ENCODE measurements around the gene UVSSA. TPM values are rescaled to one million over a fixed set of nuclear protein-coding genes. Genes with fewer than 3 reads are reported as not detected.
A peak's percentile ranks its signal among the peaks of the same experiment; 100 is the strongest.

UVSSA gene
- total RNA-seq, 2 donors from 2014 or later: 50.4 to 61.6 TPM

GRCh38 chr4:1365271-1366178 is 18.5 kb downstream of the UVSSA start:
- no peaks in the 10 kb centered on the region for H3K27me3 Mint-ChIP-seq (ENCODE audit: insufficient read depth)
- H3K4me3 Mint-ChIP-seq: no peak overlapping the region
- Histone ChIP-seq H3K9me3 (ENCODE audit: control insufficient read depth, low read length) (no peaks in the 10 kb centered on the region), H3K4me1 (ENCODE audit: control insufficient read depth, insufficient read depth, low read length) (no peaks in the 10 kb centered on the region), H3K27me3 (ENCODE audit: control insufficient read depth, insufficient read depth, low read length, poor library complexity, severe bottlenecking) (no peaks in the 10 kb centered on the region), H3K36me3 (ENCODE audit: control insufficient read depth, insufficient read depth, low read length) (no peaks in the 10 kb centered on the region), H3K9ac (ENCODE audit: extremely low read depth, low read length, poor library complexity, severe bottlenecking) (no peak overlapping the region), H3K4me3 (ENCODE audit: low read length) (no peak overlapping the region), H3K27ac (ENCODE audit: low read depth, low read length) (no peak overlapping the region)
- H3K36me3 Mint-ChIP-seq (ENCODE audit: low read depth): peaks cover 9% of the 10 kb centered on the region
- peak; percentile 58 for TF ChIP-seq CTCF (conservative IDR thresholded peaks at IDR 0.05)
- WGBS, 2 experiments (ENCODE audit: insufficient coverage in 1 of 2, insufficient read length in 1 of 2): 89 to 93% methylated on average over 16 to 25 of the region's 25 CpGs
- peak; percentile 63 for DNase-seq
- H3K27ac Mint-ChIP-seq: no peak overlapping the region
- no peaks in the 10 kb centered on the region for H3K9me3 Mint-ChIP-seq
- no peaks in the 10 kb centered on the region for H3K4me1 Mint-ChIP-seq

GRCh38 chr4:1366371-1367229 is 19.6 kb downstream of the UVSSA start:
- no peaks in the 10 kb centered on the region for H3K27me3 Mint-ChIP-seq (ENCODE audit: insufficient read depth)
- Histone ChIP-seq H3K4me1 (ENCODE audit: control insufficient read depth, insufficient read depth, low read length) (no peaks in the 10 kb centered on the region), H3K27me3 (ENCODE audit: control insufficient read depth, insufficient read depth, low read length, poor library complexity, severe bottlenecking) (no peaks in the 10 kb centered on the region), H3K36me3 (ENCODE audit: control insufficient read depth, insufficient read depth, low read length) (peaks cover 3% of the 10 kb centered on the region), H3K9ac (ENCODE audit: extremely low read depth, low read length, poor library complexity, severe bottlenecking) (no peak overlapping the region), H3K27ac (ENCODE audit: low read depth, low read length) (no peak overlapping the region), H3K9me3 (ENCODE audit: control insufficient read depth, low read length) (no peaks in the 10 kb centered on the region), H3K4me3 (ENCODE audit: low read length) (no peak overlapping the region)
- H3K36me3 Mint-ChIP-seq (ENCODE audit: low read depth): peaks cover 17% of the 10 kb centered on the region
- WGBS, 2 experiments (ENCODE audit: insufficient coverage in 1 of 2, insufficient read length in 1 of 2): 93 to 95% methylated on average over 23 to 35 of the region's 35 CpGs
- no peak overlapping the region for H3K27ac Mint-ChIP-seq
- no peak overlapping the region for H3K4me3 Mint-ChIP-seq
- DNase-seq: no peak
- H3K9me3 Mint-ChIP-seq: no peaks in the 10 kb centered on the region
- TF ChIP-seq CTCF (conservative IDR thresholded peaks at IDR 0.05): no peak
- no peaks in the 10 kb centered on the region for H3K4me1 Mint-ChIP-seq

GRCh38 chr4:1367230-1367935 is 20.4 kb downstream of the UVSSA start:
- 92 to 96% methylated on average over 7 to 17 of the region's 17 CpGs for WGBS, 2 experiments (ENCODE audit: insufficient coverage in 1 of 2, insufficient read length in 1 of 2)
- no peak for TF ChIP-seq CTCF (conservative IDR thresholded peaks at IDR 0.05)
- no peak for DNase-seq
- Mint-ChIP-seq H3K36me3 (ENCODE audit: low read depth) (peaks cover 24% of the 10 kb centered on the region), H3K27ac (no peak overlapping the region), H3K9me3 (no peaks in the 10 kb centered on the region), H3K27me3 (ENCODE audit: insufficient read depth) (no peaks in the 10 kb centered on the region), H3K4me1 (no peaks in the 10 kb centered on the region), H3K4me3 (no peak overlapping the region)
- Histone ChIP-seq H3K36me3 (ENCODE audit: control insufficient read depth, insufficient read depth, low read length) (peaks cover 3% of the 10 kb centered on the region), H3K27ac (ENCODE audit: low read depth, low read length) (no peak overlapping the region), H3K4me1 (ENCODE audit: control insufficient read depth, insufficient read depth, low read length) (no peaks in the 10 kb centered on the region), H3K9ac (ENCODE audit: extremely low read depth, low read length, poor library complexity, severe bottlenecking) (no peak overlapping the region), H3K9me3 (ENCODE audit: control insufficient read depth, low read length) (no peaks in the 10 kb centered on the region), H3K4me3 (ENCODE audit: low read length) (no peak overlapping the region), H3K27me3 (ENCODE audit: control insufficient read depth, insufficient read depth, low read length, poor library complexity, severe bottlenecking) (no peaks in the 10 kb centered on the region)
